ENCODE results near the gene IFNAR2. TPM values are rescaled to one million over a fixed set of nuclear protein-coding genes. Genes with fewer than 3 reads are reported as not detected.
A peak's percentile ranks its signal among the peaks of the same experiment; 100 is the strongest.

The IFNAR2 gene
- total and polyA plus RNA-seq, 3 experiments from 2014 or later, result 23.4 to 85.3 (median 26.4) TPM

DNA sequence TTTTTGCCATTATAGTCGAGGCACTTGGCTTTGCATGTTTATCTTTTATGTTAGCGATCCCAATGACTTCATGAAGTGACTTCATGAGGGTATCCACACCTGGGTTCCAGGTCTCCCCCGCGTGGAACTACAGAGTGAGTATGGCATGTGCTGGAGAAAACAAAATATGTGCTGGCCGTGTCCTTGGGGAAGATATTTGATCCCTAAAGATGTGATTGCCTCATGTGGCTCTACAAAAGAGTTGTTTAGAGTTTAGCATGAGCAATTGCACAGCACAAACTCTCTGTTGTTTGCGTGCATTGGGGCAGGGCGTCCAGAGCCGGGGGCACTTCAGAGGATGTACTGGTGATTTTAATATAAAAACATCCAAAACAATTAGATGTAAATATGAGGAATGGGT is 41.2 kb downstream of the IFNAR2 start:
- ChIA-PET POLR2A (no interaction called here), CTCF (interaction anchor here (1.1 kb wide), 1 partner anchor 71 kb away, joined by 4 read pairs; no protein-coding TSS in a partner anchor)
- H3K36me3 Mint-ChIP-seq, result peaks cover 0 to 74% (median 24%) of the 10 kb centered on the region in 3 donors
- DNase-seq, result no peak
- H3K27ac ChIP-seq (ENCODE audit: low read depth, low read length), result no peak overlapping the region
- H3K4me1 ChIP-seq (ENCODE audit: insufficient read depth, low read length), result peaks cover 26% of the 10 kb centered on the region
- H3K4me3 ChIP-seq (ENCODE audit: low read length), result no peak overlapping the region
- H3K4me3 Mint-ChIP-seq, result peak overlapping the region in 1 of 7 donors; percentile 9
- H3K27me3 ChIP-seq (ENCODE audit: insufficient read depth, low read length, poor library complexity, severe bottlenecking), result no peaks in the 10 kb centered on the region
- H3K4me1 Mint-ChIP-seq, result peaks cover 42 to 73% (median 65%) of the 10 kb centered on the region in 3 donors
- H3K9me3 ChIP-seq (ENCODE audit: low read length), result no peaks in the 10 kb centered on the region
- H3K36me3 ChIP-seq (ENCODE audit: insufficient read depth, low read length), result no peaks in the 10 kb centered on the region
- H3K27ac Mint-ChIP-seq, result peak overlapping the region in 1 of 8 donors; percentile 29
- H3K27me3 Mint-ChIP-seq, result no peaks in the 10 kb centered on the region
- H3K9me3 Mint-ChIP-seq, result no peaks in the 10 kb centered on the region

DNA sequence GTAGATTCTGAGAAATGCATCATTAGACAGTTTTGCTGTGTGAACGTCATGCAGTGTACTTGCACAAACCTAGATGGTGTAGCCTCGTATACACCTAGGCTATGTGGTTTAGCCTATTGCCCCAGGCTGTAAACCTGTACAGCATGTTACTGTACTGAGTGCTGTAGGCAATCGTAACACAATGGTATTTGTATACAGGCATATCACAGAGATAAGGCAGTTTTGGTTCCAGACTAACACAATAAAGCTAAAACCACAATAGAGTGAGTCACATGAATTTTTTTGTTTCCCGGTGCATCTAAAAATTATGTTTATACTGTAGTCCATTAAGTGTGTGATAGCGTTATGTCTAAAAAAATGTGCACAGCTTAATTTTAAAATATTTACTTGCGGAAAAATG is 43.3 kb downstream of the IFNAR2 start:
- Mint-ChIP-seq H3K9me3 (no peaks in the 10 kb centered on the region), H3K36me3 (peaks cover 9 to 78% (median 27%) of the 10 kb centered on the region in 3 donors), H3K4me1 (peaks cover 27 to 59% (median 53%) of the 10 kb centered on the region in 3 donors), H3K27ac (peak overlapping the region in 2 of 8 donors; percentile 1 to 63), H3K27me3 (no peaks in the 10 kb centered on the region), H3K4me3 (no peak overlapping the region)
- H3K27ac ChIP-seq (ENCODE audit: low read depth, low read length), result no peak overlapping the region
- peaks cover 13% of the 10 kb centered on the region for H3K4me1 ChIP-seq (ENCODE audit: insufficient read depth, low read length)
- no peaks in the 10 kb centered on the region for H3K36me3 ChIP-seq (ENCODE audit: insufficient read depth, low read length)
- no peak for DNase-seq
- H3K27me3 ChIP-seq (ENCODE audit: insufficient read depth, low read length, poor library complexity, severe bottlenecking), result no peaks in the 10 kb centered on the region
- no peaks in the 10 kb centered on the region for H3K9me3 ChIP-seq (ENCODE audit: low read length)
- ChIA-PET POLR2A (no interaction called here), CTCF (interaction anchor here (1.4 to 1.9 kb wide), 2 partner anchors 10 to 52 kb away, joined by 3 to 4 read pairs; partner anchors contain the start of gene IFNAR1)
- no peak overlapping the region for H3K4me3 ChIP-seq (ENCODE audit: low read length)

GRCh38 chr21:33278721-33279120 is 49.0 kb downstream of the IFNAR2 start:
- peaks cover 24 to 88% (median 25%) of the 10 kb centered on the region in 3 donors for H3K36me3 Mint-ChIP-seq
- DNase-seq, result no peak
- peaks cover 29% of the 10 kb centered on the region for H3K36me3 ChIP-seq (ENCODE audit: insufficient read depth, low read length)
- no peak overlapping the region for H3K27ac ChIP-seq (ENCODE audit: low read depth, low read length)
- CTCF ChIA-PET, result interaction anchor here (1.1 kb wide), 1 partner anchor 19 kb away, joined by 3 read pairs; no protein-coding TSS in a partner anchor
- no peaks in the 10 kb centered on the region for H3K9me3 Mint-ChIP-seq
- H3K4me3 Mint-ChIP-seq, result no peak overlapping the region
- H3K27me3 ChIP-seq (ENCODE audit: insufficient read depth, low read length, poor library complexity, severe bottlenecking), result no peaks in the 10 kb centered on the region
- H3K4me1 ChIP-seq (ENCODE audit: insufficient read depth, low read length), result no peaks in the 10 kb centered on the region
- POLR2A ChIA-PET, result interaction anchor here (0.6 kb wide), 1 partner anchor 13 kb away, joined by 3 read pairs; the partner anchor contains the start of gene IL10RB
- H3K4me3 ChIP-seq (ENCODE audit: low read length), result no peak overlapping the region
- no peak overlapping the region for H3K27ac Mint-ChIP-seq
- H3K27me3 Mint-ChIP-seq, result no peaks in the 10 kb centered on the region
- H3K9me3 ChIP-seq (ENCODE audit: low read length), result no peaks in the 10 kb centered on the region
- H3K4me1 Mint-ChIP-seq, result peaks cover 3 to 22% (median 12%) of the 10 kb centered on the region in 3 donors

GRCh38 chr21:33279330-33279820 is 49.6 kb downstream of the IFNAR2 start:
- Mint-ChIP-seq H3K36me3 (peaks cover 24 to 88% (median 26%) of the 10 kb centered on the region in 3 donors), H3K4me3 (no peak overlapping the region), H3K4me1 (peaks cover 3 to 16% (median 10%) of the 10 kb centered on the region in 3 donors), H3K27ac (peak overlapping the region in 1 of 8 donors; percentile 30), H3K27me3 (no peaks in the 10 kb centered on the region), H3K9me3 (no peaks in the 10 kb centered on the region)
- CTCF ChIA-PET, result interaction anchor here (1.1 kb wide), 1 partner anchor 18 kb away, joined by 3 read pairs; no protein-coding TSS in a partner anchor
- DNase-seq, result no peak
- peaks cover 33% of the 10 kb centered on the region for H3K36me3 ChIP-seq (ENCODE audit: insufficient read depth, low read length)
- no peaks in the 10 kb centered on the region for H3K9me3 ChIP-seq (ENCODE audit: low read length)
- POLR2A ChIA-PET, result no interaction called here
- no peaks in the 10 kb centered on the region for H3K27me3 ChIP-seq (ENCODE audit: insufficient read depth, low read length, poor library complexity, severe bottlenecking)
- no peak overlapping the region for H3K27ac ChIP-seq (ENCODE audit: low read depth, low read length)
- H3K4me3 ChIP-seq (ENCODE audit: low read length), result no peak overlapping the region
- H3K4me1 ChIP-seq (ENCODE audit: insufficient read depth, low read length), result no peaks in the 10 kb centered on the region

Other genes with a start within 250 kb of the IFNAR2 start
- gene OLIG2, start 204.0 kb upstream of the IFNAR2 start, total RNA-seq, result not detected
- not detected for gene OLIG2, start 204.0 kb upstream of the IFNAR2 start, polyA plus RNA-seq
- not detected for gene OLIG1, start 159.8 kb upstream of the IFNAR2 start, total RNA-seq
- gene OLIG1, start 159.8 kb upstream of the IFNAR2 start, polyA plus RNA-seq, result not detected
- 10 to 100 TPM; 23.4 to 25.3 TPM for gene IL10RB, start 36.4 kb downstream of the IFNAR2 start, total RNA-seq
- gene IL10RB, start 36.4 kb downstream of the IFNAR2 start, polyA plus RNA-seq, result 51.4 TPM
- gene IFNAR1, start 95.0 kb downstream of the IFNAR2 start, total RNA-seq, result 10 to 100 TPM; 31.6 to 34.1 TPM
- gene IFNAR1, start 95.0 kb downstream of the IFNAR2 start, polyA plus RNA-seq, result 54.6 TPM
- 1 to 10 TPM; 2.3 to 3.1 TPM for gene IFNGR2, start 173.5 kb downstream of the IFNAR2 start, total RNA-seq
- gene IFNGR2, start 173.5 kb downstream of the IFNAR2 start, polyA plus RNA-seq, result 3.1 TPM